Mesodermal cell (in vitro differentiated cells): ENCODE results near the gene NEDD4L.

Experiments
- H3K27ac ChIP-seq: 2 replicates; pipeline ENCODE4 v1.7.0; 2013; ENCODE audit warnings: mild to moderate bottlenecking, low read depth, low read length, moderate library complexity; ENCODE audit not compliant: severe bottlenecking
- H3K36me3 ChIP-seq: 2 replicates; pipeline ENCODE4 v1.7.1; 2013; ENCODE audit warnings: mild to moderate bottlenecking, low read length, moderate library complexity; ENCODE audit not compliant: control insufficient read depth, insufficient read depth
- H3K4me1 ChIP-seq: one replicate; pipeline ENCODE4 v1.7.1; 2013; ENCODE audit warnings: mild to moderate bottlenecking, low read length; ENCODE audit not compliant: insufficient read depth, control insufficient read depth, poor library complexity, severe bottlenecking
- H3K4me3 ChIP-seq: 2 replicates; pipeline ENCODE4 v1.7.0; 2013; ENCODE audit warnings: low read length, control low read depth, mild to moderate bottlenecking; ENCODE audit not compliant: insufficient read depth, poor library complexity, severe bottlenecking; ENCODE audit errors: extremely low read depth
- H3K9me3 ChIP-seq: 2 replicates; pipeline ENCODE4 v1.7.1; 2013; ENCODE audit warnings: mild to moderate bottlenecking, low read length, moderate library complexity; ENCODE audit not compliant: control insufficient read depth
- WGBS, 2 experiments: methylation state at CpG; one replicate each; pipeline ENCODE4 v1.1.5; 2013; ENCODE audit warnings: missing lambda C conversion rate in 2 of 2; ENCODE audit not compliant: insufficient coverage in 2 of 2; 5-methylcytosine and 5-hydroxymethylcytosine counted together

Gene NEDD4L

GRCh38 chr18:58223717-58224424, 179.8 kb downstream of the NEDD4L start:
- WGBS, 2 experiments = 88 to 89% methylated on average over 11 to 14 of the region's 15 CpGs
- H3K4me1 ChIP-seq = peaks cover 42% of the 10 kb centered on the region
- H3K27ac ChIP-seq = peak overlapping the region; percentile 82
- no peaks in the 10 kb centered on the region for H3K9me3 ChIP-seq
- no peak overlapping the region for H3K4me3 ChIP-seq
- no peaks in the 10 kb centered on the region for H3K36me3 ChIP-seq

- WGBS, 2 experiments = no CpG with 5 or more reads among the region's 2 CpGs
- Histone ChIP-seq H3K4me3 (no peak overlapping the region), H3K27ac (peak overlapping the region; percentile 82), H3K4me1 (peaks cover 42% of the 10 kb centered on the region), H3K36me3 (no peaks in the 10 kb centered on the region), H3K9me3 (no peaks in the 10 kb centered on the region)
Measured at GRCh38 chr18:58224425-58224750, 180.4 kb downstream of the NEDD4L start.

- H3K4me3 ChIP-seq = no peak overlapping the region
- WGBS, 2 experiments = 83 to 85% methylated on average over 4 of the region's 6 CpGs
- peaks cover 42% of the 10 kb centered on the region for H3K4me1 ChIP-seq
- no peak overlapping the region for H3K27ac ChIP-seq
- H3K36me3 ChIP-seq = no peaks in the 10 kb centered on the region
- H3K9me3 ChIP-seq = no peaks in the 10 kb centered on the region
Measured at GRCh38 chr18:58225101-58225500, 181.1 kb downstream of the NEDD4L start.

GRCh38 chr18:58226429-58226828, 182.4 kb downstream of the NEDD4L start:
- H3K4me3 ChIP-seq = no peak overlapping the region
- H3K36me3 ChIP-seq = no peaks in the 10 kb centered on the region
- WGBS, 2 experiments = 100% methylated on average over 1 of the region's 3 CpGs
- no peaks in the 10 kb centered on the region for H3K9me3 ChIP-seq
- no peak overlapping the region for H3K27ac ChIP-seq
- H3K4me1 ChIP-seq = peaks cover 39% of the 10 kb centered on the region

GRCh38 chr18:58227361-58227930, 183.4 kb downstream of the NEDD4L start:
- 94 to 95% methylated on average over 7 of the region's 9 CpGs for WGBS, 2 experiments
- no peak overlapping the region for H3K4me3 ChIP-seq
- no peaks in the 10 kb centered on the region for H3K36me3 ChIP-seq
- no peaks in the 10 kb centered on the region for H3K9me3 ChIP-seq
- peaks cover 38% of the 10 kb centered on the region for H3K4me1 ChIP-seq
- H3K27ac ChIP-seq = no peak overlapping the region

- no peak overlapping the region for H3K4me3 ChIP-seq
- H3K36me3 ChIP-seq = no peaks in the 10 kb centered on the region
- H3K27ac ChIP-seq = no peak overlapping the region
- WGBS, 2 experiments = 83 to 88% methylated on average over 4 to 6 of the region's 6 CpGs
- no peaks in the 10 kb centered on the region for H3K9me3 ChIP-seq
- peaks cover 34% of the 10 kb centered on the region for H3K4me1 ChIP-seq
Measured at GRCh38 chr18:58228176-58228575, 184.2 kb downstream of the NEDD4L start.

GRCh38 chr18:58228762-58229161, 184.7 kb downstream of the NEDD4L start:
- peaks cover 29% of the 10 kb centered on the region for H3K4me1 ChIP-seq
- no peaks in the 10 kb centered on the region for H3K36me3 ChIP-seq
- WGBS, 2 experiments = 50% methylated on average over 2 of the region's 7 CpGs; no CpG with 5 or more reads in 1 of the 2 experiments
- H3K27ac ChIP-seq = no peak overlapping the region
- no peaks in the 10 kb centered on the region for H3K9me3 ChIP-seq
- no peak overlapping the region for H3K4me3 ChIP-seq

- H3K9me3 ChIP-seq = no peaks in the 10 kb centered on the region
- no peaks in the 10 kb centered on the region for H3K36me3 ChIP-seq
- no peak overlapping the region for H3K4me3 ChIP-seq
- no peak overlapping the region for H3K27ac ChIP-seq
- H3K4me1 ChIP-seq = peaks cover 25% of the 10 kb centered on the region
- whole genome bisulfite sequencing, 2 experiments = 74 to 92% methylated on average over 3 of the region's 5 CpGs
Measured at GRCh38 chr18:58229162-58229561, 185.1 kb downstream of the NEDD4L start.

GRCh38 chr18:58230438-58231179, 186.6 kb downstream of the NEDD4L start:
- no peak overlapping the region for H3K4me3 ChIP-seq
- no peak overlapping the region for H3K27ac ChIP-seq
- WGBS, 2 experiments = 74 to 90% methylated on average over 6 to 8 of the region's 8 CpGs
- peaks cover 12% of the 10 kb centered on the region for H3K4me1 ChIP-seq
- no peaks in the 10 kb centered on the region for H3K36me3 ChIP-seq
- no peaks in the 10 kb centered on the region for H3K9me3 ChIP-seq

- Histone ChIP-seq H3K4me1 (peaks cover 16% of the 10 kb centered on the region), H3K27ac (no peak overlapping the region), H3K36me3 (no peaks in the 10 kb centered on the region), H3K9me3 (no peaks in the 10 kb centered on the region), H3K4me3 (no peak overlapping the region)
- no CpG with 5 or more reads among the region's 2 CpGs for WGBS, 2 experiments
Measured at GRCh38 chr18:58231930-58232329, 187.9 kb downstream of the NEDD4L start.

GRCh38 chr18:58232668-58233067, 188.6 kb downstream of the NEDD4L start:
- 93 to 100% methylated on average over 1 to 3 of the region's 5 CpGs for WGBS, 2 experiments
- H3K4me3 ChIP-seq = no peak overlapping the region
- no peaks in the 10 kb centered on the region for H3K36me3 ChIP-seq
- H3K27ac ChIP-seq = no peak overlapping the region
- peaks cover 16% of the 10 kb centered on the region for H3K4me1 ChIP-seq
- H3K9me3 ChIP-seq = no peaks in the 10 kb centered on the region
